ENCODE data around the gene IMMP2L. TPM values are rescaled to one million over a fixed set of nuclear protein-coding genes. Genes with fewer than 3 reads are reported as not detected.

IMMP2L gene
- total RNA-seq, 1 experiment from 2014 or later = 13.6 TPM

DNA sequence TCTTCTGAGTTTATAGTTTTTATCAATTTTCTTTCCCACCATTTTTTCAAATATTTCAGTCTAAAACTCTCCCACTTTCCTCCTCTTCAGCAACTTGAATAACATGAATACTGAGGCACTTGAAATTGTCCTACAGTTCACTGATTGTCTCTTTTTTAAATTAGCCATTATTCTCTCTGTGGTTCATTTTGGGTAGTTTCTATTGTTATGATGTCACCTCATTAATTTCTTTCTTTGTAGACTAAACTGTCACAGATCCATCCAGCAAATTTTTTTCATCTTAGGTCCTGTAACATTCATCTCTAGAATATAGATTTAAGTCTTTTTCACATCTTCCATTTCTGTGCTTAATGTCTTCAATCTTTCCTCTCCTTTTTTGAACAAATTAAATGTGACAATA, 326.6 kb downstream of the IMMP2L start:
- ATAC-seq (no peak), DNase-seq (ENCODE audit: low spot score) (no peak)
- peaks cover 27% of the 10 kb centered on the region for H3K4me1 Mint-ChIP-seq
- POLR2A ChIA-PET = no interaction called here
- peaks cover 4% of the 10 kb centered on the region; the same call in 1 of the 2 replicates for H3K9me3 Mint-ChIP-seq
- CTCF ChIA-PET = no interaction called here
- TF ChIP-seq, protein P1, sequence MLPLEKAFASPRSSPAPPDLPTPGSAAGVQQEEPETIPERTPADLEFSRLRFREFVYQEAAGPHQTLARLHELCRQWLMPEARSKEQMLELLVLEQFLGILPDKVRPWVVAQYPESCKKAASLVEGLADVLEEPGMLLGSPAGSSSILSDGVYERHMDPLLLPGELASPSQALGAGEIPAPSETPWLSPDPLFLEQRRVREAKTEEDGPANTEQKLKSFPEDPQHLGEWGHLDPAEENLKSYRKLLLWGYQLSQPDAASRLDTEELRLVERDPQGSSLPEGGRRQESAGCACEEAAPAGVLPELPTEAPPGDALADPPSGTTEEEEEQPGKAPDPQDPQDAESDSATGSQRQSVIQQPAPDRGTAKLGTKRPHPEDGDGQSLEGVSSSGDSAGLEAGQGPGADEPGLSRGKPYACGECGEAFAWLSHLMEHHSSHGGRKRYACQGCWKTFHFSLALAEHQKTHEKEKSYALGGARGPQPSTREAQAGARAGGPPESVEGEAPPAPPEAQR (CRISPR knock-in tag; IDR thresholded peaks at IDR 0.05) = no peak
- TF ChIP-seq, protein P2, sequence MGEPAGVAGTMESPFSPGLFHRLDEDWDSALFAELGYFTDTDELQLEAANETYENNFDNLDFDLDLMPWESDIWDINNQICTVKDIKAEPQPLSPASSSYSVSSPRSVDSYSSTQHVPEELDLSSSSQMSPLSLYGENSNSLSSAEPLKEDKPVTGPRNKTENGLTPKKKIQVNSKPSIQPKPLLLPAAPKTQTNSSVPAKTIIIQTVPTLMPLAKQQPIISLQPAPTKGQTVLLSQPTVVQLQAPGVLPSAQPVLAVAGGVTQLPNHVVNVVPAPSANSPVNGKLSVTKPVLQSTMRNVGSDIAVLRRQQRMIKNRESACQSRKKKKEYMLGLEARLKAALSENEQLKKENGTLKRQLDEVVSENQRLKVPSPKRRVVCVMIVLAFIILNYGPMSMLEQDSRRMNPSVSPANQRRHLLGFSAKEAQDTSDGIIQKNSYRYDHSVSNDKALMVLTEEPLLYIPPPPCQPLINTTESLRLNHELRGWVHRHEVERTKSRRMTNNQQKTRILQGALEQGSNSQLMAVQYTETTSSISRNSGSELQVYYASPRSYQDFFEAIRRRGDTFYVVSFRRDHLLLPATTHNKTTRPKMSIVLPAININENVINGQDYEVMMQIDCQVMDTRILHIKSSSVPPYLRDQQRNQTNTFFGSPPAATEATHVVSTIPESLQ (CRISPR knock-in tag; IDR thresholded peaks at IDR 0.05) = no peak
- no peak for TF ChIP-seq NFE2L1 (CRISPR knock-in tag; IDR thresholded peaks at IDR 0.05)
- no peak for TF ChIP-seq ZNF121 (CRISPR knock-in tag; IDR thresholded peaks at IDR 0.05)
- no peak for TF ChIP-seq OVOL2 (CRISPR knock-in tag; IDR thresholded peaks at IDR 0.05; ENCODE audit: borderline replicate concordance)
- no peak for TF ChIP-seq PRRX2 (CRISPR knock-in tag; IDR thresholded peaks at IDR 0.05)
- no peak for TF ChIP-seq NR1H2 (CRISPR knock-in tag; IDR thresholded peaks at IDR 0.05)
- TF ChIP-seq, protein P3, sequence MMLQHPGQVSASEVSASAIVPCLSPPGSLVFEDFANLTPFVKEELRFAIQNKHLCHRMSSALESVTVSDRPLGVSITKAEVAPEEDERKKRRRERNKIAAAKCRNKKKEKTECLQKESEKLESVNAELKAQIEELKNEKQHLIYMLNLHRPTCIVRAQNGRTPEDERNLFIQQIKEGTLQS (CRISPR knock-in tag; conservative IDR thresholded peaks at IDR 0.05) = no peak
- TF ChIP-seq, protein P4, sequence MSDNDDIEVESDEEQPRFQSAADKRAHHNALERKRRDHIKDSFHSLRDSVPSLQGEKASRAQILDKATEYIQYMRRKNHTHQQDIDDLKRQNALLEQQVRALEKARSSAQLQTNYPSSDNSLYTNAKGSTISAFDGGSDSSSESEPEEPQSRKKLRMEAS (CRISPR knock-in tag; IDR thresholded peaks at IDR 0.05) = no peak
- TF ChIP-seq, protein P5, sequence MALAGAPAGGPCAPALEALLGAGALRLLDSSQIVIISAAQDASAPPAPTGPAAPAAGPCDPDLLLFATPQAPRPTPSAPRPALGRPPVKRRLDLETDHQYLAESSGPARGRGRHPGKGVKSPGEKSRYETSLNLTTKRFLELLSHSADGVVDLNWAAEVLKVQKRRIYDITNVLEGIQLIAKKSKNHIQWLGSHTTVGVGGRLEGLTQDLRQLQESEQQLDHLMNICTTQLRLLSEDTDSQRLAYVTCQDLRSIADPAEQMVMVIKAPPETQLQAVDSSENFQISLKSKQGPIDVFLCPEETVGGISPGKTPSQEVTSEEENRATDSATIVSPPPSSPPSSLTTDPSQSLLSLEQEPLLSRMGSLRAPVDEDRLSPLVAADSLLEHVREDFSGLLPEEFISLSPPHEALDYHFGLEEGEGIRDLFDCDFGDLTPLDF (CRISPR knock-in tag; IDR thresholded peaks at IDR 0.05) = no peak
- TF ChIP-seq, protein P6, sequence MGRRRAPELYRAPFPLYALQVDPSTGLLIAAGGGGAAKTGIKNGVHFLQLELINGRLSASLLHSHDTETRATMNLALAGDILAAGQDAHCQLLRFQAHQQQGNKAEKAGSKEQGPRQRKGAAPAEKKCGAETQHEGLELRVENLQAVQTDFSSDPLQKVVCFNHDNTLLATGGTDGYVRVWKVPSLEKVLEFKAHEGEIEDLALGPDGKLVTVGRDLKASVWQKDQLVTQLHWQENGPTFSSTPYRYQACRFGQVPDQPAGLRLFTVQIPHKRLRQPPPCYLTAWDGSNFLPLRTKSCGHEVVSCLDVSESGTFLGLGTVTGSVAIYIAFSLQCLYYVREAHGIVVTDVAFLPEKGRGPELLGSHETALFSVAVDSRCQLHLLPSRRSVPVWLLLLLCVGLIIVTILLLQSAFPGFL (CRISPR knock-in tag; IDR thresholded peaks at IDR 0.05; ENCODE audit: borderline replicate concordance) = no peak
- no peak for TF ChIP-seq CREM (CRISPR knock-in tag; IDR thresholded peaks at IDR 0.05)
- TF ChIP-seq TEAD1 (CRISPR knock-in tag; IDR thresholded peaks at IDR 0.05) = no peak
- no peak for TF ChIP-seq ETV6 (CRISPR knock-in tag; IDR thresholded peaks at IDR 0.05)
- H3K36me3 Mint-ChIP-seq = no peaks in the 10 kb centered on the region
- no peak overlapping the region for H3K4me3 Mint-ChIP-seq
- no peak overlapping the region for H3K27ac Mint-ChIP-seq
- H3K27me3 Mint-ChIP-seq (ENCODE audit: low read depth) = no peaks in the 10 kb centered on the region

DNA sequence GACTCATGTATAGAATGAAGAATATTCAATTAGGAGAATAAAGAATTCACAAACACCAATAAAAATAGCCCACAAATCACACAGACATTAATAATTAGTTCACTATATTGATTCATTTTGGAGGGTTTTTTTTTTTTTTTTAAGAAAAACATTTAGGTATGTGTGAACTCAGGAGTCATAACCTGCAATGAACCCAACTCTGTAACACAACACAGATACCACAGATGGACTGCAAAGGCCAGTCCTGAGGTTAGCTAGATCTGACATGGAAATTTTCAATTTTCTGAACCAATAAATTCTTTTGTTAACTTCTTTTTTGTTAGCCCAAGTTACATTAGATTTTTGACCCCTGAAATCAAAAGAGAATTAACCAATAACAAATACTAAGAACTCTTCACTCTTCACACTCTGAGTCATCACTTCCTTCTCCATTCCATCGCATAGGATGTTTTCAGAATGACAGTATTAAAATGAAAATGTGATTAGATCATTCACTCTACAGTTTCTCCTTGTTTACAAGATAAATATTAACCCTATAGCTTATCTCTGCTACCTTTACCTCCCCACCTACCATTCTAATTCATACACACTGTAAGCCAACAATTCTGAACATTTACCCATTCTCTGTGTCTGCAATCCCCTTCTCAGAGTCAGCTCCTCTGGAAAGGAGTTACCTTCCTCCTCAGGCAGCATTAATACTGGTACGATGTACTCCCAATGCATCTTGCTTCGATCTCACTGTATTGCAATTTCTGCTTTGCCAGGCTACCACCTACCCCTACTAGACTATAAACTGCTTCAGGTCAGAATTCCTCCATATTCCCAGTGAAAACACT, 329.8 kb downstream of the IMMP2L start:
- Mint-ChIP-seq H3K4me1 (peaks cover 17% of the 10 kb centered on the region), H3K27me3 (ENCODE audit: low read depth) (no peaks in the 10 kb centered on the region), H3K9me3 (peaks cover 4% of the 10 kb centered on the region; the same call in 1 of the 2 replicates), H3K27ac (no peak overlapping the region), H3K4me3 (no peak overlapping the region), H3K36me3 (no peaks in the 10 kb centered on the region)
- CTCF ChIA-PET = no interaction called here
- no peak for TF ChIP-seq ZNF263 (CRISPR knock-in tag; IDR thresholded peaks at IDR 0.05; ENCODE audit: low read depth)
- TF ChIP-seq, protein P7, sequence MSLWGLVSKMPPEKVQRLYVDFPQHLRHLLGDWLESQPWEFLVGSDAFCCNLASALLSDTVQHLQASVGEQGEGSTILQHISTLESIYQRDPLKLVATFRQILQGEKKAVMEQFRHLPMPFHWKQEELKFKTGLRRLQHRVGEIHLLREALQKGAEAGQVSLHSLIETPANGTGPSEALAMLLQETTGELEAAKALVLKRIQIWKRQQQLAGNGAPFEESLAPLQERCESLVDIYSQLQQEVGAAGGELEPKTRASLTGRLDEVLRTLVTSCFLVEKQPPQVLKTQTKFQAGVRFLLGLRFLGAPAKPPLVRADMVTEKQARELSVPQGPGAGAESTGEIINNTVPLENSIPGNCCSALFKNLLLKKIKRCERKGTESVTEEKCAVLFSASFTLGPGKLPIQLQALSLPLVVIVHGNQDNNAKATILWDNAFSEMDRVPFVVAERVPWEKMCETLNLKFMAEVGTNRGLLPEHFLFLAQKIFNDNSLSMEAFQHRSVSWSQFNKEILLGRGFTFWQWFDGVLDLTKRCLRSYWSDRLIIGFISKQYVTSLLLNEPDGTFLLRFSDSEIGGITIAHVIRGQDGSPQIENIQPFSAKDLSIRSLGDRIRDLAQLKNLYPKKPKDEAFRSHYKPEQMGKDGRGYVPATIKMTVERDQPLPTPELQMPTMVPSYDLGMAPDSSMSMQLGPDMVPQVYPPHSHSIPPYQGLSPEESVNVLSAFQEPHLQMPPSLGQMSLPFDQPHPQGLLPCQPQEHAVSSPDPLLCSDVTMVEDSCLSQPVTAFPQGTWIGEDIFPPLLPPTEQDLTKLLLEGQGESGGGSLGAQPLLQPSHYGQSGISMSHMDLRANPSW (CRISPR knock-in tag; conservative IDR thresholded peaks at IDR 0.05; ENCODE audit: low read depth) = no peak
- TF ChIP-seq, protein P3 (CRISPR knock-in tag; conservative IDR thresholded peaks at IDR 0.05) = no peak
- no peak for TF ChIP-seq NR3C1 (CRISPR knock-in tag; conservative IDR thresholded peaks at IDR 0.05; ENCODE audit: low read depth)
- no peak for TF ChIP-seq MYBL2 (CRISPR knock-in tag; IDR thresholded peaks at IDR 0.05)
- no peak for TF ChIP-seq CREB1 (CRISPR knock-in tag; IDR thresholded peaks at IDR 0.05)
- ATAC-seq (peak; percentile 38; the same call in 1 of the 2 replicates), DNase-seq (ENCODE audit: low spot score) (no peak)
- POLR2A ChIA-PET = no interaction called here

Measured in WTC11 (cell line).